Ishikawa (cell line): ENCODE data around the gene DCANP1.

Source experiments
- CREB1 ChIP-seq: IDR thresholded peaks from 2 replicates; pipeline ENCODE4 v1.6.1; 2012; ENCODE audit warnings: low read depth
- EP300 ChIP-seq: IDR thresholded peaks from 2 replicates; pipeline ENCODE4 v1.6.1; 2012; ENCODE audit warnings: borderline replicate concordance
- NFIC ChIP-seq: IDR thresholded peaks from 2 replicates; pipeline ENCODE4 v1.6.1; 2012
- RAD21 ChIP-seq: IDR thresholded peaks from 2 replicates; pipeline ENCODE4 v1.6.1; 2012; ENCODE audit warnings: low read depth
- TAF1 ChIP-seq: IDR thresholded peaks from 2 replicates; pipeline ENCODE4 v1.6.1; 2012; ENCODE audit warnings: low read depth, mild to moderate bottlenecking
- TEAD4 ChIP-seq: IDR thresholded peaks from 2 replicates; pipeline ENCODE4 v1.6.1; 2012
- USF1 ChIP-seq: IDR thresholded peaks from 2 replicates; pipeline ENCODE4 v1.6.1; 2012
- YY1 ChIP-seq: IDR thresholded peaks from 2 replicates; pipeline ENCODE4 v1.6.1; 2012; ENCODE audit warnings: low read depth
- TF ChIP-seq, protein P1 (sequence below): IDR thresholded peaks from 2 replicates; pipeline ENCODE4 v1.6.1; 2012; ENCODE audit warnings: low read depth, mild to moderate bottlenecking
- TF ChIP-seq, protein P2 (sequence below): IDR thresholded peaks from 2 replicates; pipeline ENCODE4 v1.6.1; 2012

- TF ChIP-seq, protein P1, sequence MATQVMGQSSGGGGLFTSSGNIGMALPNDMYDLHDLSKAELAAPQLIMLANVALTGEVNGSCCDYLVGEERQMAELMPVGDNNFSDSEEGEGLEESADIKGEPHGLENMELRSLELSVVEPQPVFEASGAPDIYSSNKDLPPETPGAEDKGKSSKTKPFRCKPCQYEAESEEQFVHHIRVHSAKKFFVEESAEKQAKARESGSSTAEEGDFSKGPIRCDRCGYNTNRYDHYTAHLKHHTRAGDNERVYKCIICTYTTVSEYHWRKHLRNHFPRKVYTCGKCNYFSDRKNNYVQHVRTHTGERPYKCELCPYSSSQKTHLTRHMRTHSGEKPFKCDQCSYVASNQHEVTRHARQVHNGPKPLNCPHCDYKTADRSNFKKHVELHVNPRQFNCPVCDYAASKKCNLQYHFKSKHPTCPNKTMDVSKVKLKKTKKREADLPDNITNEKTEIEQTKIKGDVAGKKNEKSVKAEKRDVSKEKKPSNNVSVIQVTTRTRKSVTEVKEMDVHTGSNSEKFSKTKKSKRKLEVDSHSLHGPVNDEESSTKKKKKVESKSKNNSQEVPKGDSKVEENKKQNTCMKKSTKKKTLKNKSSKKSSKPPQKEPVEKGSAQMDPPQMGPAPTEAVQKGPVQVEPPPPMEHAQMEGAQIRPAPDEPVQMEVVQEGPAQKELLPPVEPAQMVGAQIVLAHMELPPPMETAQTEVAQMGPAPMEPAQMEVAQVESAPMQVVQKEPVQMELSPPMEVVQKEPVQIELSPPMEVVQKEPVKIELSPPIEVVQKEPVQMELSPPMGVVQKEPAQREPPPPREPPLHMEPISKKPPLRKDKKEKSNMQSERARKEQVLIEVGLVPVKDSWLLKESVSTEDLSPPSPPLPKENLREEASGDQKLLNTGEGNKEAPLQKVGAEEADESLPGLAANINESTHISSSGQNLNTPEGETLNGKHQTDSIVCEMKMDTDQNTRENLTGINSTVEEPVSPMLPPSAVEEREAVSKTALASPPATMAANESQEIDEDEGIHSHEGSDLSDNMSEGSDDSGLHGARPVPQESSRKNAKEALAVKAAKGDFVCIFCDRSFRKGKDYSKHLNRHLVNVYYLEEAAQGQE: no peak
- TF ChIP-seq EP300 (no peak), YY1 (no peak), TEAD4 (no peak), NFIC (no peak), USF1 (no peak), TAF1 (no peak), CREB1 (no peak), RAD21 (no peak)
- TF ChIP-seq, protein P2, sequence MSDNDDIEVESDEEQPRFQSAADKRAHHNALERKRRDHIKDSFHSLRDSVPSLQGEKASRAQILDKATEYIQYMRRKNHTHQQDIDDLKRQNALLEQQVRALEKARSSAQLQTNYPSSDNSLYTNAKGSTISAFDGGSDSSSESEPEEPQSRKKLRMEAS: no peak
These were observed 41.7 kb upstream of the DCANP1 start for GRCh38 chr5:135488727-135489465.
